Endodermal cell (in vitro differentiated cells): Measurements from ENCODE around the gene SCN8A. TPM values are rescaled to one million over a fixed set of nuclear protein-coding genes. Genes with fewer than 3 reads are reported as not detected.

Source experiments
- DNase-seq: peaks from one replicate; pipeline ENCODE4 v3.0.0-alpha.2; 2017
- H3K27ac ChIP-seq: 2 replicates; pipeline ENCODE4 v1.5.1; 2013; ENCODE audit warnings: mild to moderate bottlenecking, low read depth, low read length, moderate library complexity
- H3K27me3 ChIP-seq: 2 replicates; pipeline ENCODE4 v1.6.1; 2013; ENCODE audit warnings: mild to moderate bottlenecking, low read length, moderate library complexity; ENCODE audit not compliant: insufficient read depth, control insufficient read depth, poor library complexity, severe bottlenecking
- H3K36me3 ChIP-seq: 2 replicates; pipeline ENCODE4 v1.7.0; 2013; ENCODE audit warnings: mild to moderate bottlenecking, low read length, moderate library complexity; ENCODE audit not compliant: control insufficient read depth, insufficient read depth
- H3K4me1 ChIP-seq: one replicate; pipeline ENCODE4 v1.7.0; 2013; ENCODE audit warnings: low read length; ENCODE audit not compliant: control insufficient read depth, insufficient read depth
- H3K4me3 ChIP-seq: 2 replicates; pipeline ENCODE4 v1.5.1; 2013; ENCODE audit warnings: mild to moderate bottlenecking, low read length, moderate library complexity
- H3K9ac ChIP-seq: 2 replicates; pipeline ENCODE4 v1.6.1; 2013; ENCODE audit warnings: mild to moderate bottlenecking, low read length, moderate library complexity; ENCODE audit not compliant: poor library complexity, severe bottlenecking; ENCODE audit errors: extremely low read depth
- H3K9me3 ChIP-seq: 2 replicates; pipeline ENCODE4 v1.6.1; 2013; ENCODE audit warnings: mild to moderate bottlenecking, low read length, moderate library complexity; ENCODE audit not compliant: control insufficient read depth
- H3K27ac Mint-ChIP-seq: 2 replicates; pipeline ENCODE4 v1.8.0; 2020; ENCODE audit warnings: mixed read lengths
- H3K27me3 Mint-ChIP-seq: 2 replicates; pipeline ENCODE4 v1.8.0; 2021; ENCODE audit warnings: mild to moderate bottlenecking, mixed read lengths; ENCODE audit not compliant: insufficient read depth
- H3K36me3 Mint-ChIP-seq: 2 replicates; pipeline ENCODE4 v1.8.0; 2020; ENCODE audit warnings: low read depth, mixed read lengths
- H3K4me1 Mint-ChIP-seq: 2 replicates; pipeline ENCODE4 v1.8.0; 2020; ENCODE audit warnings: mixed read lengths
- H3K4me3 Mint-ChIP-seq: 2 replicates; pipeline ENCODE4 v1.8.0; 2020; ENCODE audit warnings: mild to moderate bottlenecking, moderate library complexity, mixed read lengths
- H3K9me3 Mint-ChIP-seq: 2 replicates; pipeline ENCODE4 v1.8.0; 2020; ENCODE audit warnings: mild to moderate bottlenecking, mixed read lengths
- CTCF ChIP-seq: fragments of 200-600 bp; sonication (generic); conservative IDR thresholded peaks from 2 replicates; pipeline ENCODE4 v1.5.0; 2021; ENCODE audit warnings: antibody characterized with exemption, mild to moderate bottlenecking
- WGBS, 2 experiments: methylation state at CpG; one replicate each; pipeline versions ENCODE4 v1.1.5 to v1.1.7; 2013; ENCODE audit warnings: missing lambda C conversion rate in 2 of 2, mixed read lengths in 1 of 2; ENCODE audit not compliant: insufficient coverage in 1 of 2, insufficient read length in 1 of 2; 5-methylcytosine and 5-hydroxymethylcytosine counted together
- total RNA-seq, 2 donors: library from RNA; stranded (reverse); fragmentation: NEBNext Ultra II Directional in 1 of 2; extraction: Animal tissue kit (Norgen Biotek cat#: 25700) in 1 of 2; gene quantifications; 2 replicates in 1 of 2; 3 replicates in 1 of 2; pipeline ENCODE4 v1.2.1, GENCODE V29; 2021

SCN8A gene
- total RNA-seq, 2 donors from 2014 or later: 9.5 to 9.7 TPM

- H3K27me3 ChIP-seq: no peaks in the 10 kb centered on the region
- WGBS, 2 experiments: 59% methylated on average over 4 of the region's 4 CpGs; no CpG with 5 or more reads in 1 of the 2 experiments
- H3K4me3 Mint-ChIP-seq: no peak overlapping the region
- H3K9ac ChIP-seq: no peak overlapping the region
- H3K36me3 Mint-ChIP-seq: no peaks in the 10 kb centered on the region
- peak overlapping the region; percentile 63 for H3K27ac ChIP-seq
- no peak overlapping the region for H3K4me3 ChIP-seq
- H3K27ac Mint-ChIP-seq: peak overlapping the region; percentile 80
- no peaks in the 10 kb centered on the region for H3K36me3 ChIP-seq
- H3K4me1 ChIP-seq: peaks cover 23% of the 10 kb centered on the region
- H3K9me3 ChIP-seq: no peaks in the 10 kb centered on the region
- DNase-seq: peak; percentile 71
- peaks cover 22% of the 10 kb centered on the region for H3K4me1 Mint-ChIP-seq
- peaks cover 57% of the 10 kb centered on the region for H3K27me3 Mint-ChIP-seq
- no peak for TF ChIP-seq CTCF
- H3K9me3 Mint-ChIP-seq: no peaks in the 10 kb centered on the region
Observed at GRCh38 chr12:51838036-51838435, 247.0 kb downstream of the SCN8A start.

DNA sequence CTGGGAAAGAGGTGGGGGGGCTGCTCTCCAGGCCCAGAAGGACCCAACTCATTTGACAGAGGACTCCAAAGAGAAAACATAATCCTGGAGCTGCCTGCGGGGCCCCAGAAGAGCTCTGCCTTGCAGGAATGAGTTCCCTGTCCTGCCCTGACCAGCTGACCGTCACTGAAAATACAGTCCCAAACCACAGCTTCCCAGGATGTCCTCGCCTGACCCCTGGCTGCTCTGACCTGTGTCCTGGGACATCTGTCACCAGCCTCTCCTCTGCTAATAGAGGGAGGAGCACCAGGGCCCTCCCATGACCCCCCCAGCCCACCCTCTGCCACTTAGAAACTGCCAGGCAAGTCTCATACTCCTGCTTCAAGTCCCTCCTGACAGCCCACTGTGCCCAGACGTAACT is 247.7 kb downstream of the SCN8A start:
- peaks cover 23% of the 10 kb centered on the region for H3K4me1 ChIP-seq
- no peaks in the 10 kb centered on the region for H3K36me3 ChIP-seq
- no peak for TF ChIP-seq CTCF
- H3K27me3 ChIP-seq: no peaks in the 10 kb centered on the region
- peaks cover 57% of the 10 kb centered on the region for H3K27me3 Mint-ChIP-seq
- no peak overlapping the region for H3K27ac Mint-ChIP-seq
- 75 to 83% methylated on average over 2 to 4 of the region's 4 CpGs for WGBS, 2 experiments
- no peaks in the 10 kb centered on the region for H3K36me3 Mint-ChIP-seq
- H3K27ac ChIP-seq: peak overlapping the region; percentile 63
- peaks cover 22% of the 10 kb centered on the region for H3K4me1 Mint-ChIP-seq
- H3K4me3 Mint-ChIP-seq: no peak overlapping the region
- no peaks in the 10 kb centered on the region for H3K9me3 ChIP-seq
- no peaks in the 10 kb centered on the region for H3K9me3 Mint-ChIP-seq
- no peak overlapping the region for H3K9ac ChIP-seq
- no peak overlapping the region for H3K4me3 ChIP-seq
- peak; percentile 46 for DNase-seq

GRCh38 chr12:51839310-51839947 is 248.4 kb downstream of the SCN8A start:
- Mint-ChIP-seq H3K9me3 (no peaks in the 10 kb centered on the region), H3K36me3 (no peaks in the 10 kb centered on the region), H3K27me3 (peaks cover 59% of the 10 kb centered on the region), H3K27ac (no peak overlapping the region), H3K4me3 (no peak overlapping the region), H3K4me1 (peaks cover 22% of the 10 kb centered on the region)
- Histone ChIP-seq H3K9me3 (no peaks in the 10 kb centered on the region), H3K4me1 (peaks cover 23% of the 10 kb centered on the region), H3K9ac (no peak overlapping the region), H3K36me3 (no peaks in the 10 kb centered on the region), H3K4me3 (no peak overlapping the region), H3K27ac (no peak overlapping the region), H3K27me3 (no peaks in the 10 kb centered on the region)
- TF ChIP-seq CTCF: no peak
- DNase-seq: peak; percentile 48
- 92 to 93% methylated on average over 5 of the region's 5 CpGs for WGBS, 2 experiments
